GM18502 (cell line): ENCODE measurements around the gene CPA4.

ENCODE experiments used
- ATAC-seq: cut with Tn5 transposase; IDR thresholded peaks from one replicate; pipeline ENCODE4 v1.9.1; 2021; ENCODE audit warnings: mild to moderate bottlenecking; ENCODE audit not compliant: unreplicated experiment, poor library complexity

CPA4 gene

GRCh38 chr7:130341882-130342281 is 48.9 kb downstream of the CPA4 start:
- no peak for ATAC-seq

- no peak for ATAC-seq
Observed at GRCh38 chr7:130342701-130343380, 49.9 kb downstream of the CPA4 start.

- ATAC-seq, result no peak
Observed at GRCh38 chr7:130344271-130344866, 51.4 kb downstream of the CPA4 start, which contains the start of gene CPA5. CPA5 (plus strand) TSS chr7:130344816; CDS start chr7:130346486, 1,670 bp downstream.

- no peak for ATAC-seq
Observed at GRCh38 chr7:130345136-130345535, 52.2 kb downstream of the CPA4 start.

- no peak for ATAC-seq
Observed at GRCh38 chr7:130345725-130346124, 52.8 kb downstream of the CPA4 start.

- no peak for ATAC-seq
Observed at GRCh38 chr7:130346177-130346905, 53.4 kb downstream of the CPA4 start.

- no peak for ATAC-seq
Observed at GRCh38 chr7:130346941-130347340, 54.0 kb downstream of the CPA4 start.

GRCh38 chr7:130349911-130350782 is 57.2 kb downstream of the CPA4 start:
- no peak for ATAC-seq

GRCh38 chr7:130350945-130351790 is 58.2 kb downstream of the CPA4 start:
- ATAC-seq, result no peak

GRCh38 chr7:130351791-130352090 is 58.8 kb downstream of the CPA4 start:
- no peak for ATAC-seq

GRCh38 chr7:130352194-130353074 is 59.5 kb downstream of the CPA4 start:
- no peak for ATAC-seq

GRCh38 chr7:130353196-130353595 is 60.2 kb downstream of the CPA4 start:
- ATAC-seq, result no peak

- no peak for ATAC-seq
Observed at GRCh38 chr7:130356121-130356875, 63.3 kb downstream of the CPA4 start.

- ATAC-seq, result no peak
Observed at GRCh38 chr7:130356876-130357611, 64.1 kb downstream of the CPA4 start.

GRCh38 chr7:130358471-130358870 is 65.5 kb downstream of the CPA4 start:
- no peak for ATAC-seq

GRCh38 chr7:130359276-130359857 is 66.4 kb downstream of the CPA4 start:
- no peak for ATAC-seq

- no peak for ATAC-seq
Observed at GRCh38 chr7:130360518-130360917, 67.6 kb downstream of the CPA4 start.
